GM18873 (cell line): ENCODE data around the gene RNF133.

Source experiments
- ATAC-seq: cut with Tn5 transposase; IDR thresholded peaks from one replicate; pipeline ENCODE4 v1.9.1; 2021; ENCODE audit warnings: mild to moderate bottlenecking, moderate library complexity, moderate number of reproducible peaks; ENCODE audit not compliant: unreplicated experiment, low FRiP score

RNF133 gene, protein sequence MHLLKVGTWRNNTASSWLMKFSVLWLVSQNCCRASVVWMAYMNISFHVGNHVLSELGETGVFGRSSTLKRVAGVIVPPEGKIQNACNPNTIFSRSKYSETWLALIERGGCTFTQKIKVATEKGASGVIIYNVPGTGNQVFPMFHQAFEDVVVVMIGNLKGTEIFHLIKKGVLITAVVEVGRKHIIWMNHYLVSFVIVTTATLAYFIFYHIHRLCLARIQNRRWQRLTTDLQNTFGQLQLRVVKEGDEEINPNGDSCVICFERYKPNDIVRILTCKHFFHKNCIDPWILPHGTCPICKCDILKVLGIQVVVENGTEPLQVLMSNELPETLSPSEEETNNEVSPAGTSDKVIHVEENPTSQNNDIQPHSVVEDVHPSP

DNA sequence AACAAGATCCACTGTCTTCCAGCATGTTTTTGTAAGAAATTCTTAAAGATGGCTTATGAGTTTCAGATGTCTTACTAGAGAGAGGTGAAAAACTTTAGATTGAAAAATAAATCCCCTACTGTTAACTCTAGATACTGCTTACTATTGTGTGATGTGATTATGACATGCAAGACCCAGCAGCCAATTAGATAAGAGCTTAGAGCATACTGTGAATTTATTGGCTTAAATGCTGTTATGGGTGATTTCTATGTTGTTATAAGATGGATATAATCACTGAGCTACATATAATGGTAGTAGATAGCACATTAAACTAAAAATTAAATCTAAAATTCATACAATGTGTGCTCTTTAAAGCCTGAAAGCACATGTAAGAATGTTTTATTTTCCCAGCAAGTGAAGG lies at the start of gene RNF133:
RNF133 (minus strand) TSS at position 101 of the 400 bp plus-strand sequence. CDS start 199 bp downstream, outside the sequence.
- ATAC-seq = no peak

DNA sequence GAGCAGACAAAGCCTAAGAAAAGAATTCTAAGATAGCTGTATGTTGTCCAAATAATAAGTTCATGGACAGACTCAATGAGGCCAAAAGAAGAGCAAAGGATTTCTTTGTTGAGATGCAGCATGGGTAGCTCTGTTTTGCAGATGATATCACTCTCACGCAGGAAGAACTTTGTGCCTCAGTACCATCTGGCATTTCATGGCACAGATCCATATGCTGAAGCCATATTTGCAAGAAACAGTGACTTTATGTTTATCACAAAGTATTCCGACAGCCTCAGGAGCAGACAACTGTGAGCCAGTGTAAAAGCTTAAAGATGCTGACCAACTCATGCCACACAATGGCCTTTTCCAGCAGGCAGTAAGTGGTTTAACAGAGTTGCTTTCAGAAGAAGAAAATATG lies 49.3 kb upstream of the RNF133 start:
- ATAC-seq = no peak

DNA sequence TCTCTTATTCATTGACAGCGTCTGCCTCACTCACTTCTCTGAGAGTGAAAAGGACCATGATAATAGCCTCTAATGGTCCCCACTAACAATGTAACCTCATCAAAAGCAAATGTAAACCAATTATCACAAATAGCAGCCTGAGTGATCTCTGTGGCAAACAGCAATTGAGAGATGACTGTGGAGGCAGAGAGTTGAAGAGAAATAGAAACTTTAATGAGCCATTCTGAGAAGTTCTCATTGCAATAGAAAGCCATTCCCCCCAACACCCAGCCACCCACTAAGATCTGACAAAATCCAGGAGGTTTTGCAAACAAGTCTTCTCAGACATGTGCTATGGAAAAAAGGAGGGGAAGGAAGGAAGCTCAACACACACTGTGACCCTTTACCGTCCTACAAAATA lies 48.0 kb upstream of the RNF133 start:
- no peak for ATAC-seq

DNA sequence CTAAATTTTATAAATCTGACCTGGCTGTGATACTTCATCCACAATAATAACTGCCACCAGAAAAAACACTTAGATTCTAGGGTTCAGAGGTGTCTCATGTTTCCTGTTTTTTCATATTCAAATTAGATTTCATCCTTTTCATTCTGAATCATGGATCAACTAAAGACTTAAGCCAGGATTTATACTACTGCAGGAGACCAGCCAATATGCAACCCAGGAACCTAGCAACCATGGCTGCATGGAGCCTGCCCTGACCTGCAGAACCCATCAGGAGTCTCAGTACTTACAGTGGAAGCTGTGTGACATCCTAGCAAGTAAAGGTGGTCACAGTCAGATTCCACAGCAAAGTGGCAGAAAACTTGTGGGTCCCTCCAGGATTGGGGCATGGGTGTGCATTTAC lies 44.3 kb upstream of the RNF133 start:
- no peak for ATAC-seq

DNA sequence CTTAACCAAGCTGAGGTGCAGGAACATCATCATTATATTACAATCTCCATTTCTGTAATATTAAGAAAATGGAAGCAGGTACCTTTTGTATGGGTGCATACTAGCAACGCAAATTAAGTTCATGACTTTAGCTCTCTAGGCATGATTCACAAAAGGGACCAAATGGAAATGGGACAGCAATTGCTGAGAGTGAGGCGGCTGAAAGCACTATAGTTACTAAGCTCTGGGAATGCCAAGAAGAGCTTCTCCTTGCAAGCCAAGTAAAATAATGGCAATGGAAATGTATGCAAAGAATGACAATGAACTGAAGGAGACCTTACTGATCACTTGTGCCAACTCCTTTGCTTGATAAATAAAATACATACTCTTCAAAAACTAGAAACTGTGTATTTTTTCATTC lies 40.0 kb upstream of the RNF133 start:
- ATAC-seq = no peak

DNA sequence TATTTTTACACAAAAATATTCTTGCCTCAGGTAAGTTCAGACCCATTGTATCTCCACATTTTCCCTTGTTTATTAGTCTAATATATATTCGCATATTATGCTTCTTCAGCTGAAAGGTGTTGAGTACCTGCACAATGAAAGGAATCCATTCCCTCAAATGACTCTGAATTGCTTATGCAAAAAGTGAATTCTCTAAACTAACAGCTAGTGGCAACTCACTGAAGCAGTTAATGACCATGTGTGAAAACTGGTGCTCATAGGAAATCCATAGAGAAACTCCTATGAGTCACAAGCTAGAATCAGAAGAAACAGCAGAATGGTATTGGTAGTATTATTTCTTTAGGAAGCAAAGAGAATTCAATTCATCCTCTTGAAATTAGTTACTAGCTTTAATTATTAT lies 37.3 kb upstream of the RNF133 start:
- ATAC-seq = no peak

DNA sequence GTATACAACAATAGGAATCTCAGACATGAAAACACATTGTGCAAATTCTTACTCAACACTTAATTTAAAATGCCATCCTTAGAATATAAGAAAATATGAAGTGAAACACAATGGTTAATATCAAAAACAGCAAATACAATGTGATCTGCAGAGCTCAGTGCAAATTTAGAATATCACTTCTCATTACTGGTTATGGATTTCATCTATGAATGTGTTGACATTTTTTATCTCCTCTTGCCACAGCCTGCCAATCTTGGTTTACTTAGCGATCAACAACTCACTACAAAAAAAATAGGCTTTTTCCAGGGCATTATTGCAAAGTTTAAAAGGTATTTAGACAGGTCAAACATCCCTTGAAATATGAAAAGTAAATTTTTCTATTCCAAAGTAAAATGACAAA lies 28.8 kb upstream of the RNF133 start:
- no peak for ATAC-seq

DNA sequence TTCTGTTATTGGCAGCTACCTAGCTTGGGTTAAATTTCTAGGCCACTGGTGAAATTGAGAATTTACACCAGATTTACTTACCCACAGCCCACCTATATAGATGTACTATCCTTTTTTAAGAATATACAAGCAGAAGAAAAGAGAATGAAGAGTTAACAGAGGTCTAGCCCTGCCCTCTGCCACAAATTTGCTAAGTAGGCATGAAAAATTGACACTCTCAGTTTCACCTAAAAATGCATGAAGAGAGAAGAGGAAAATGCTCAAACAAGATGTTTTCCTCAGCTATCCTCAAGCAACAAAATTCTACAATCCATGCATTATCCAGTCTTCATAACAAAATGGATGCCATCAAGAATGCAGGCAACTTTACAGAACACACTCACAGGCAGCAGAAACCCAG lies 28.4 kb upstream of the RNF133 start:
- ATAC-seq = no peak

DNA sequence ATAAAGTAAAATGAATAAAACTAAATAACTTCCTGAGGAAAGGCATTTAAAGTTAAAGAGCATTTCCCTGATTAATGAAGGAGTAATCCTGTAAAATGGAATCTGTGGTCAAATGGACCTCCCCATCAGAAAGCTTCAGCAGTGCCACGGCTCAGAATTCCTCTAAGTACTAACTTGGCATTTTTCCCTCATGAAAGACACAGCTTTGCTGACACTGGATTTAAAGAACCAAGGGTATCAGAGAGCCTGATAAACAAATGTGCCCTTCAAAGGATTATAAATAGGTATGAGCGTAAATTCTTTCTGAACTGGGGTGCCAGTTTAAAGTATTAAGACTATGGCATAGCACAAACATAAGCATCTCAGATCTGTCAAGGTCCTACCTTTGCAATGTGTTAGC lies 28.0 kb upstream of the RNF133 start:
- ATAC-seq = no peak

DNA sequence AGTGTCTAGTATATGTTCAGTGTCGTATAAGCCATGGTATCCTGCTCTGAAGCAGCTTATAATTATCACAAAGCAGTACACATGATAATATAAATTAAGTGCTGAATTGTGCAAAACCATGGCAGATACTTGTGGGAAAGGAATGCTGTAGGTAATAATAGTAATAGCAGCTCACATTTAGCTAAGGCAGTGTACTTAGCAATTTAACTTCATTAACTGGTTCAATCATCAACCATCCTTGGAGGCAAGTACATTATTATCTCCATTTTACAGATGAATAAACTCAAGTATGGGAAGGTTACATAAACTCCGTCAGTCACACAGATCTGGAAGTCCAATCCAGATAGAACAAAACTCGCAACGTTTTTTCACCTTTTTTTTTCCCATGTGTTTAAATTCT lies 25.4 kb upstream of the RNF133 start:
- ATAC-seq = no peak

DNA sequence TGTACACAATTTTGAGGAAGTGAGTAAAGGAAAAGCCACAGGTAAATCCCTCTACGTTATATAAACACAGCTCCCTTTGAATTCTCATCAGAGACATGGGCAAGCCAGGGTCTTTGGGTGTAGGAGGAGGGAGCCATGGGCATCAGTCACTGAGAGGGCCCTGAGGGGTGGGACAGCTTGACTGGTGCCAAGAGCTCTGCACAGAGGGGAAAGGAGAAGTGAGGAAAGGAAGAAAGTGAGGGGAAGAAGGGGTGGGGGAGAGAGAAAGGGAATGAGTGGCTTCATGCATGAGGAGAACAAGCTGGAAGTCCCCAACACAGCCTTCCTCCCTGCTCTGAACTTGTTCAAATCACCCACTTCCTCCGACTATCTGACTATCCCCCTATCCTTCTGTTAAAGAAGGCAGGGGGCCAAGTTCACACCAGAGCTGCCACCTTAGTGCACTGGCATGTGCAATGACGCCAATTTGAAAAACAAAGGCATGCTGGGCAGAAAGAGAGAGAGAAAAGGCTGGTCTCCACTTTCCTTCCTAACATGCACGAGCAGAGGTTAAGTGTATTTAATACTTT lies 20.2 kb upstream of the RNF133 start:
- no peak for ATAC-seq

DNA sequence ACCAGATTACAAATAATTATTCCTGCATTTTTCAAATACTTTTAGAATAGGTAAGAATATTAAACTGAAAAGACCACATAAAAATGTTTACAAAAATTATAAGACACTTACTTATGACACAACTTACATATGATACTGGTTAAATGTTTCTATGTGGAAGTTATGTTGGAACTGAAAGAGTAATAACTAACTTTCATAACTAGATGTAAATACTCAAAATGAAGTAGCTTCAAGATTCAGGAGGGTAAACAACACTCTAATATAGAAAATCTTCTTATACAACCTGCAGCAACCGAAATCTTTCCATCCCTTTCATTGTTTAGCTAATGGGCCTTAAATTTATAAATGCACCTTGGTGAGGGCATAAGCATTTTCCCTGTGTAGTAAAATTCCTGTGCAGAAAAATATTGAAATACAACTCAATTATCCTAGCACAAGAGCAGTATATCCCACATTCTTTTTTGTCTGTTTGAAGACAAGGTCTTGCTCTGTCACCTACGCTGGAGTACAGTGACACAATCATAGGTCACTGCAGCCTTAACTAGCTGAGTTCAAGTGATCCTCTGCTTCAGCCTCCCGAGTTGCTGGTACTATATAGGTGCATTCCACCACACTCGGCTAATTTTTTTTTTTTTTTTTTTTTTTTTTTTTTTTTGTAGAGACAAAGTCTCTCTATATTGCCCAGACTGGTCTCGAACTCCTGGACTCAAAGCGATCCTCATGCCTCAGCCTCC lies 18.6 kb upstream of the RNF133 start:
- no peak for ATAC-seq

DNA sequence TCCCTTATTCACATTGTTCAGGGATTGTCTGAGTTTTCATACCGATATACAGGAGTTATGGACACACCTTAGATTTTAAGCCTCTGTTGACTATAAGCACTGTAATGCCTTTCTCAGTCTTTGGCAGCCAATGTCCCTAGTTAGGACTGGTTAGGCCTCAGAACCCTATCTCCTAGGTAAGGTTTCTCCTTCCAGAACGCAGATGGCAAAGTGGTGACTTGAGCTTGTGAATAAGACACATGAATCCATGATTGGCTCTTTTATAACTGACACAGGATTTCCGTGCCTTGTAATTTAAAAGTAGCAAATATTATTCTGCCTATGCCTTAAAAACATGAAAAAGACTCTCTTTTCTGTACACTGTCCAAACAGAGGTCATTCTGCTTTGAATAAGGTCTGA lies 16.3 kb upstream of the RNF133 start:
- ATAC-seq = no peak

DNA sequence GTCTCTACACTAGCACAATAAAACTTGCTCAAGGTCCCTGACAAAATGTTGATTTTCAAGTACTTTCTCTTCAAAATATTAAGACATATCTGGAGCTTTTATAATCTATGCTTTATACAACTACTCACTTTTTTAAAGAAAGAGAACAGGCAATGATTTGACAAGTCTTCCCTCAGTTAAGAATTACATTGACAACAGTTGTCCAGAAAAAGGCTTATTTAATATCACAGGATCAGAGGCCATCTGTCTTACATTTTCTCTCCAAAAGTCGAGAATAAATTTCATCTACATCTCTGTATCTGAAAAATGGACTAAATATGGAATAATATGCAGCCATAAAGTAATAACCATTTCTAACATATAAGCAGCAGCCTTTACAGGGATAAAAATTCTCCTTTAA lies 12.0 kb upstream of the RNF133 start:
- no peak for ATAC-seq

DNA sequence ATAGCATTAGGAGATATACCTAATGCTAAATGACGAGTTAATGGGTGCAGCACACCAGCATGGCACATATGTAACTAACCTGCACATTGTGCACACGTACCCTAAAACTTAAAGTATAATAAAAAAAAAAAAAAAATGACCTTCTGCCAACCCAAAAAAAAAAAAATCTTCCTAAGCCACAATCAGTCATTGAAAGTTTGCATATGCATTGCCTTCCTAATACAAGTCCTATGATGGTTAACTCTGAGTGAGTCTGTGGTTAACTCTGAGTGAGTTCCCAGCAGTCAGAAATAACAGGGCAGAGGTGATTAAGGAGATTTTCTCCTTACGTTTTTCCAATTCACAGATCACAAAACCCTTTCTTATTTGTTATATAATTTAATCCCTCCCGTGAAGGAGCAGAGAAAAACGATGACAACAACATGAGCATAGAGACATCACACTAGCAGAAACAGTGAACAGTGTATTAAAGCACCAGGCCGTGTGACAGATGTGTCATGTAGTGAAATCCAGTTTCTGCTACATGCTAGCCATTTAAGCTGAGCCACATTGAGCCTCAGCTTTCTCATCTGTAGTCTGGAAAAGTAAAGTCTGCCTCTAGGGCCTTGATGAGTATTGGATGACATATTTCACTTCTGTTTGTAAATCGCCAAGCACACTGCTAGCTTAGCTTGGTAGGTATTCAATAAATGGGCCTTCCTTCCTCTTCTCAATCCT lies 11.2 kb upstream of the RNF133 start:
- ATAC-seq = no peak

DNA sequence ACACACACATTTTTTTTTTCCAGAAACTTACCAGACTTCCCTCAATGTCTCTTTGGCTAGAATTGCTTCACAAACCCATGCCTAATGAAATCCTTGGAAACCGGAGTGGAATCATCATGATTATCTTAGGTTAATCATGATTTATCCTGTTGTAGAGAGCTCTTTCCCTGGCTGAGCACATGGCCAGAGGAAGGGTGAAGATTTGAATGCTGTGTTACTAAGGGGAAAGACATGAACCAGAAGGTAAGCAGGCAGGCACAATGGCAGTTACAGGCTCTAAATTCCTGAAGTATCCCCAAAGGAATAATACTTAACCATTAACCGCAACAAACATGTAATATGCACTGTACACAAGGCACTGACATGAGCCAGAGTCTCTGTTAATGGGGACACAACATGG lies 7.9 kb upstream of the RNF133 start:
- no peak for ATAC-seq

DNA sequence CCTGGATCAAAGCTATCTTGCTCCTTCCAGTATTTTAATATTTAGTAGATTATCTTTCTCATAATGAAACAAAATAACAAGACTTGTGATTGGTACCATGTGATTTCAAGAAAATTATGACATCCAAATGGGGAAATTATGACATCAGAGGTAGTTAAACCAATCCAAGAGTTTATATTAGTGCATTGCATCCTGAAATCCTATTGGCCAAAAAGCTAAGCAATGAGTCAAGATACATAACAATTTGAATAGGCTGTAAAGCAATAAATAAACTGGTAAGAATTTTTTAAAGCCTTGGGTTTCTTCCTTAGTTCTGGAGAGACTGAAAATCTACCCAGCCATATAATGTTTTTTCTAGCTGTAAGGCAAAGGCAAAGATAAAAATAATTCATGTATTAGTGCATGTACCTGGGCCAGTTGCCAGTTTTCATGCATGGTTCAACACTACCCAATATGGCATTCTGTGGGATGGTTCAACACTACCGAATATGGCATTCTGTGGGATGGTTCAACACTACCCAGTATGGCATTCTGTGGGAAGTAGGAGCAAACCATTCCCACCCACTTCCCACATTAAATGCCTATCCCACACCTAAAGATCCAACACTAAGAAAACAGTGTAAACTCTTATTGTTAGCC lies 4.1 kb upstream of the RNF133 start, which contains the start of gene RNF148:
RNF148 (minus strand) TSS at position 51 of the 639 bp plus-strand sequence. CDS start 172 bp downstream, outside the sequence.
- ATAC-seq = no peak

DNA sequence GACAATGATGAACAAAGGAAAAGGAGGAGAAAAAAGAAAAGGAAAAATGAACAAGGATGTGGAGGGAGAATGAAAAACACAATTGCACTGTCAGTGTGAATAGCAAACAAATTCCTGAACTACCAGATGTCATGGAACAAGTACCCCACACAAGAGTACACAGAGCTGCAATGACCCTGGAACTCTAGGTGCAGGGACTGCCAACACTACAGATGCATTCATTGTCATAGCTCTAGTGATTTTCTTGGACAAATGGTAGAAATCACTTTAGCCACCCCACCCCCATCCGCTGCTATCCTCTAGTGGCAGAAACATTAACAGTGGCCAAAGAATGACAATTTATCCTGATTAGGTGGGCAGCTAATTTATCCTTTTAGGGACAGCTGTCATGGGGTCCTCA lies 3.1 kb downstream of the RNF133 start:
- ATAC-seq = no peak

DNA sequence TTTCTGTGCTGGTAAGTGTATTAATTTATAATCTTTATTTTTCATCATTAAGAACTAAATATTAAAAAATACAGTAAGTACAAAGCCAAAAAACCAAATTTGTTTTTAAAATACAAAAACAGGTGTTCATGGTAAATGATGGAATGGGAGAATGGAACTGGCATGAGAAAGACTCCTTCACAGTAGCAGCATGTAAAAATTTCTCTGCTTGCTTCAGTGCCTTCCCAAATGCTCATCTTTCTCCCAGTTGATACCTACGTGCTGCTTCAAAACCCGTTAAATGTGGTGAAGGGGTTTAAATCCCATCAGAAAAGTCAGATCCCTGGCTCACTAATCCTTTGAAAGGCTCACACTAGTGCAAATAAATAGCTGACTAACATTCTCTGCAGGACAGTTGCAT lies 4.2 kb downstream of the RNF133 start:
- no peak for ATAC-seq

DNA sequence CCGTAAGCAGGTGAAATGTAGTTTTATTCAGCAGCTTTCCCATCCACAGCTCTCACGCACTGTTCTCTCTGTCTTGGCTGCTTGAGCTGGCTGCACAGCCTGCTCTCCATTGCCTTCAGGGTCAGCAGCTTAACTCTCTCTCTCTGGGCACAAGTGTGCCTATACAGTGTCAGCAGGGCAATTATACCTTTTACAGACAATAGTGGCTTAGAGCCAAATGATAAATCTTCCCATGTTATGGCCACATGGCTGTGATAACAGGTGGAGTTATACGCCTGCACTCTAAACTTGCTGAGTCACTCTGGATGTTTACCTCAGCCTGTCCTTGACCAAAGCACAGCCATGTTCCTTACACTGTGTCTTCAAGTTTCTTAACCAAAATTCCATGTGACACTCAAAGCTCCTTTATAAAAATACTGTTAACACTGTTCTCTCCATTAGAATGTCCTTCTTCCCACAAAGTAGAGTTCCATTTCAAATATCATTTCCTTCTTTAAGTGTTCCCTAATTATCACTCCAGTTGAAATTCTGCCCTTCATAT lies 6.1 kb downstream of the RNF133 start:
- ATAC-seq = no peak
